ENCODE data around the gene TMEM176B. TPM values are rescaled to one million over a fixed set of nuclear protein-coding genes. Genes with fewer than 3 reads are reported as not detected.

TMEM176B gene
- polyA plus RNA-seq, 3 donors = 30.6 to 1,279 (median 415) TPM

- no peaks in the 10 kb centered on the region for H3K36me3 ChIP-seq (replicated peaks in 1 of 2; ENCODE audit: control insufficient read depth in 1 of 2, insufficient read depth in 2 of 2, low read length in 2 of 2)
- H2AFZ ChIP-seq (ENCODE audit: insufficient read depth, low read depth, low read length, poor library complexity, severe bottlenecking) = peak overlapping the region; percentile 64
- H3K4me3 Mint-ChIP-seq = peak overlapping the region in 1 of 2 donors; percentile 69
- H3K27ac ChIP-seq (ENCODE audit: low read depth in 1 of 2, low read length in 2 of 2) = no peak overlapping the region
- H3K79me2 ChIP-seq (ENCODE audit: insufficient read depth, low read length) = no peaks in the 10 kb centered on the region
- H3K9me3 Mint-ChIP-seq = peaks cover 0 to 5% (median 2%) of the 10 kb centered on the region in 7 donors
- peak overlapping the region; percentile 53 for H3K4me2 ChIP-seq (replicated peaks; ENCODE audit: extremely low read depth, low read length, poor library complexity, severe bottlenecking)
- intact Hi-C loops (cut with micrococcal nuclease) = loop anchor here in 1 of 2 donors (5.0 kb wide), 1 partner anchor 301 kb away; the partner anchor contains the start of gene GIMAP8
- no peak overlapping the region for H3K9ac ChIP-seq (ENCODE audit: insufficient read depth, low read length, poor library complexity, severe bottlenecking)
- H3K27me3 Mint-ChIP-seq (ENCODE audit: low read depth in 3 of 3) = peaks cover 1 to 2% (median 1%) of the 10 kb centered on the region in 3 donors
- H3K27me3 ChIP-seq (ENCODE audit: control insufficient read depth in 2 of 2, insufficient read depth in 2 of 2, low read length in 2 of 2) = no peaks in the 10 kb centered on the region
- no peaks in the 10 kb centered on the region for H3K9me3 ChIP-seq (replicated peaks in 1 of 2; ENCODE audit: control insufficient read depth in 1 of 2, insufficient read depth in 1 of 2, low read length in 2 of 2)
- no peak for TF ChIP-seq CTCF (IDR thresholded peaks at IDR 0.05)
- peak overlapping the region in 6 of 7 donors; percentile 33 to 67 (median 54) for H3K27ac Mint-ChIP-seq
- no peak overlapping the region for H3K4me3 ChIP-seq (replicated peaks in 1 of 3; ENCODE audit: low read depth in 2 of 3, low read length in 3 of 3)
- WGBS (ENCODE audit: insufficient coverage) = 4% methylated on average over 5 of the region's 6 CpGs
- H3K4me1 Mint-ChIP-seq = peaks cover 45% of the 10 kb centered on the region
- peak; percentile 12 to 32 (median 32) for DNase-seq
- H4K20me1 ChIP-seq (ENCODE audit: insufficient read depth, low read length) = no peaks in the 10 kb centered on the region
- peaks cover 35 to 42% of the 10 kb centered on the region in 2 donors for H3K4me1 ChIP-seq (ENCODE audit: control insufficient read depth in 1 of 2, insufficient read depth in 2 of 2, low read length in 2 of 2)
- no peaks in the 10 kb centered on the region for H3K36me3 Mint-ChIP-seq
Observed at GRCh38 chr7:150753239-150753638, 46.9 kb downstream of the TMEM176B start.

- no CpG with 5 or more reads among the region's 2 CpGs for WGBS (ENCODE audit: insufficient coverage)
- H3K9me3 Mint-ChIP-seq = peaks cover 0 to 8% (median 2%) of the 10 kb centered on the region in 7 donors
- Histone ChIP-seq H3K36me3 (replicated peaks in 1 of 2; ENCODE audit: control insufficient read depth in 1 of 2, insufficient read depth in 2 of 2, low read length in 2 of 2) (no peaks in the 10 kb centered on the region), H3K9me3 (replicated peaks in 1 of 2; ENCODE audit: control insufficient read depth in 1 of 2, insufficient read depth in 1 of 2, low read length in 2 of 2) (no peaks in the 10 kb centered on the region), H3K27ac (ENCODE audit: low read depth in 1 of 2, low read length in 2 of 2) (no peak overlapping the region), H4K20me1 (ENCODE audit: insufficient read depth, low read length) (no peaks in the 10 kb centered on the region), H3K27me3 (ENCODE audit: control insufficient read depth in 2 of 2, insufficient read depth in 2 of 2, low read length in 2 of 2) (no peaks in the 10 kb centered on the region), H3K9ac (ENCODE audit: insufficient read depth, low read length, poor library complexity, severe bottlenecking) (no peak overlapping the region), H3K4me2 (replicated peaks; ENCODE audit: extremely low read depth, low read length, poor library complexity, severe bottlenecking) (no peak overlapping the region), H3K79me2 (ENCODE audit: insufficient read depth, low read length) (no peaks in the 10 kb centered on the region), H3K4me1 (ENCODE audit: control insufficient read depth in 1 of 2, insufficient read depth in 2 of 2, low read length in 2 of 2) (peaks cover 35 to 42% of the 10 kb centered on the region in 2 donors), H3K4me3 (replicated peaks in 1 of 3; ENCODE audit: low read depth in 2 of 3, low read length in 3 of 3) (no peak overlapping the region), H2AFZ (ENCODE audit: insufficient read depth, low read depth, low read length, poor library complexity, severe bottlenecking) (no peak overlapping the region)
- no peak overlapping the region for H3K4me3 Mint-ChIP-seq
- intact Hi-C loops (cut with micrococcal nuclease) = loop anchor here in 1 of 2 donors (5.0 kb wide), 1 partner anchor 299 kb away; the partner anchor contains the start of gene GIMAP8
- H3K36me3 Mint-ChIP-seq = no peaks in the 10 kb centered on the region
- H3K4me1 Mint-ChIP-seq = peaks cover 42% of the 10 kb centered on the region
- H3K27me3 Mint-ChIP-seq (ENCODE audit: low read depth in 3 of 3) = peaks cover 0 to 2% (median 1%) of the 10 kb centered on the region in 3 donors
- no peak overlapping the region for H3K27ac Mint-ChIP-seq
- no peak for TF ChIP-seq CTCF (IDR thresholded peaks at IDR 0.05)
- DNase-seq = no peak
Observed at GRCh38 chr7:150751702-150752101, 48.5 kb downstream of the TMEM176B start.

Measured in CD14-positive monocyte (primary cell).